HEK293 (cell line): Measurements from ENCODE around the gene ANAPC2.

Source experiments
- CTCF ChIA-PET: fragments of 350-600 bp; formaldehyde crosslinking; extraction: SDS; loops from one replicate; lab custom pipeline; 2021; ENCODE audit warnings: antibody characterized with exemption; lab: Yijun Ruan, JAX
- POLR2A ChIA-PET: fragments of 300-600 bp; formaldehyde crosslinking; extraction: SDS; loops from one replicate; lab custom pipeline; 2020; ENCODE audit warnings: antibody characterized with exemption, inconsistent platforms; lab: Yijun Ruan, JAX
- H3K27ac ChIP-seq: fragments of 200-500 bp; sonication (Bioruptor generic); 2 replicates; pipeline ENCODE4 v1.5.1; 2014; ENCODE audit warnings: low read depth, low read length, control low read depth, inconsistent platforms; ENCODE audit errors: extremely low read depth
- H3K36me3 ChIP-seq, 2 experiments: fragments of 200-500 bp in 1 of 2; sonication (Bioruptor generic) in 1 of 2; 1 replicate in 1 of 2; 2 replicates in 1 of 2; pipeline ENCODE4 v1.5.1; 2014 to 2017; ENCODE audit warnings: inconsistent platforms in 2 of 2, low read length in 2 of 2; ENCODE audit not compliant: control insufficient read depth in 2 of 2, insufficient read depth in 1 of 2
- H3K4me1 ChIP-seq: fragments of 200-500 bp; sonication (Bioruptor generic); 2 replicates; pipeline ENCODE4 v1.5.1; 2014; ENCODE audit warnings: mild to moderate bottlenecking, low read length, inconsistent platforms; ENCODE audit not compliant: control insufficient read depth, insufficient read depth
- H3K4me3 ChIP-seq: 2 replicates; pipeline ENCODE4 v1.5.1; 2011; ENCODE audit warnings: low read depth, mild to moderate bottlenecking, control low read depth, low read length, moderate library complexity
- H3K9me3 ChIP-seq: fragments of 200-500 bp; sonication (Bioruptor generic); 2 replicates; pipeline ENCODE4 v1.5.1; 2014; ENCODE audit warnings: low read depth, low read length, inconsistent platforms; ENCODE audit not compliant: control insufficient read depth, insufficient read depth
- AEBP2 ChIP-seq: fragments of 450-650 bp; formaldehyde crosslinking; IDR thresholded peaks from 2 replicates; pipeline ENCODE4 v1.5.1; 2016; ENCODE audit warnings: missing biosample characterization, missing genetic modification characterization, borderline replicate concordance
- BCL11B ChIP-seq: fragments of 450-650 bp; formaldehyde crosslinking; IDR thresholded peaks from 2 replicates; pipeline ENCODE4 v1.5.1; 2016; ENCODE audit warnings: low read depth, missing biosample characterization, missing genetic modification characterization
- BCL6B ChIP-seq: fragments of 450-650 bp; formaldehyde crosslinking; IDR thresholded peaks from 2 replicates; pipeline ENCODE4 v1.5.1; 2017; ENCODE audit warnings: missing biosample characterization, missing genetic modification characterization
- GLI4 ChIP-seq: fragments of 450-650 bp; formaldehyde crosslinking; IDR thresholded peaks from 2 replicates; pipeline ENCODE4 v1.5.1; 2016; ENCODE audit warnings: missing biosample characterization, missing genetic modification characterization
- GLIS2 ChIP-seq: fragments of 450-650 bp; formaldehyde crosslinking; IDR thresholded peaks from 2 replicates; pipeline ENCODE4 v1.5.1; 2016; ENCODE audit warnings: missing biosample characterization, missing genetic modification characterization
- HOXA7 ChIP-seq: sonication (generic); formaldehyde crosslinking; IDR thresholded peaks from 2 replicates; pipeline ENCODE4 v1.8.1; 2022; ENCODE audit warnings: missing genetic modification reagents, borderline replicate concordance
- SETDB1 ChIP-seq: IDR thresholded peaks from one replicate; pipeline ENCODE4 v1.6.1; 2017; ENCODE audit warnings: mild to moderate bottlenecking, low read length, moderate library complexity, mixed read lengths; ENCODE audit not compliant: insufficient read length
- WT1 ChIP-seq: fragments of 450-650 bp; formaldehyde crosslinking; IDR thresholded peaks from 2 replicates; pipeline ENCODE4 v1.5.1; 2016; ENCODE audit warnings: missing biosample characterization, missing genetic modification characterization
- ZNF121 ChIP-seq: fragments of 450-650 bp; formaldehyde crosslinking; IDR thresholded peaks from 2 replicates; pipeline ENCODE4 v1.5.1; 2016; ENCODE audit warnings: missing biosample characterization, missing genetic modification characterization
- ZNF341 ChIP-seq: fragments of 450-650 bp; formaldehyde crosslinking; IDR thresholded peaks from 2 replicates; pipeline ENCODE4; 2016; ENCODE audit warnings: low read depth, missing biosample characterization, missing genetic modification characterization
- ZNF394 ChIP-seq: fragments of 450-650 bp; formaldehyde crosslinking; IDR thresholded peaks from 2 replicates; pipeline ENCODE4 v1.5.1; 2016; ENCODE audit warnings: missing biosample characterization, missing genetic modification characterization, mild to moderate bottlenecking, moderate library complexity, borderline replicate concordance
- ZNF596 ChIP-seq: fragments of 450-650 bp; IDR thresholded peaks from 2 replicates; pipeline ENCODE4 v1.5.0; 2018; ENCODE audit warnings: missing biosample characterization, mild to moderate bottlenecking, missing genetic modification characterization, moderate library complexity
- ZNF639 ChIP-seq: fragments of 450-650 bp; formaldehyde crosslinking; IDR thresholded peaks from 2 replicates; pipeline ENCODE4 v1.5.1; 2016; ENCODE audit warnings: missing biosample characterization, missing genetic modification characterization
- ZNF677 ChIP-seq: fragments of 450-650 bp; IDR thresholded peaks from 2 replicates; pipeline ENCODE4 v1.5.0; 2018; ENCODE audit warnings: missing biosample characterization, mild to moderate bottlenecking, missing genetic modification characterization, moderate library complexity
- ZNF701 ChIP-seq: fragments of 450-650 bp; formaldehyde crosslinking; IDR thresholded peaks from 2 replicates; pipeline ENCODE4 v1.5.1; 2016; ENCODE audit warnings: missing biosample characterization, missing genetic modification characterization
- ZNF776 ChIP-seq: fragments of 450-650 bp; formaldehyde crosslinking; IDR thresholded peaks from 2 replicates; pipeline ENCODE4 v1.5.0; 2017; ENCODE audit warnings: missing biosample characterization, missing genetic modification characterization, borderline replicate concordance
- ZNF837 ChIP-seq: fragments of 450-650 bp; formaldehyde crosslinking; IDR thresholded peaks from 2 replicates; pipeline ENCODE4 v1.5.1; 2016; ENCODE audit warnings: missing biosample characterization, missing genetic modification characterization
- ZSCAN23 ChIP-seq: fragments of 450-650 bp; formaldehyde crosslinking; IDR thresholded peaks from 2 replicates; pipeline ENCODE4 v1.5.1; 2016; ENCODE audit warnings: missing biosample characterization, missing genetic modification characterization

The ANAPC2 gene

GRCh38 chr9:137232101-137232500 is 43.7 kb upstream of the ANAPC2 start:
- Histone ChIP-seq H3K9me3 (no peaks in the 10 kb centered on the region), H3K36me3 (no peaks in the 10 kb centered on the region), H3K4me3 (no peak overlapping the region), H3K4me1 (no peaks in the 10 kb centered on the region; the same call in 1 of the 2 replicates), H3K27ac (no peak overlapping the region)
- ChIA-PET POLR2A (interaction anchor here (0.6 kb wide), 2 partner anchors 13 to 107 kb away, joined by 3 to 6 read pairs; no protein-coding TSS in a partner anchor), CTCF (no interaction called here)
- TF ChIP-seq GLIS2 (0 out of 2 replicates have a peak, but pooled peaks have one; percentile 9), ZSCAN23 (tag by site-specific recombination) (no peak)

- Histone ChIP-seq H3K4me1 (no peaks in the 10 kb centered on the region), H3K27ac (no peak overlapping the region), H3K4me3 (no peak overlapping the region), H3K9me3 (no peaks in the 10 kb centered on the region), H3K36me3 (no peaks in the 10 kb centered on the region)
- no peak for TF ChIP-seq ZNF701 (tag by site-specific recombination)
- TF ChIP-seq ZNF341 = 0 out of 2 replicates have a peak, but pooled peaks have one; percentile 12
- peak; percentile 18; the same call in 1 of the 2 replicates for TF ChIP-seq BCL11B (tag by site-specific recombination)
- 0 out of 2 replicates have a peak, but pooled peaks have one; percentile 12 for TF ChIP-seq GLIS2
- no peak for TF ChIP-seq ZNF121 (tag by site-specific recombination)
- TF ChIP-seq ZNF837 (tag by site-specific recombination) = no peak
- no peak for TF ChIP-seq HOXA7 (CRISPR knock-in tag)
- no peak for TF ChIP-seq ZNF776 (tag by site-specific recombination)
- TF ChIP-seq ZNF639 (tag by site-specific recombination) = no peak
- no peak for TF ChIP-seq ZNF677 (tag by site-specific recombination)
- no peak for TF ChIP-seq SETDB1
- TF ChIP-seq WT1 (tag by site-specific recombination) = no peak
- no peak for TF ChIP-seq ZNF596 (tag by site-specific recombination)
- no peak for TF ChIP-seq GLI4 (tag by site-specific recombination)
- TF ChIP-seq AEBP2 (tag by site-specific recombination) = no peak
- TF ChIP-seq ZNF394 = no peak
- no peak for TF ChIP-seq BCL6B (tag by site-specific recombination)
- POLR2A ChIA-PET = interaction anchor here (0.8 kb wide), 1 partner anchor 23 kb away, joined by 3 read pairs; no protein-coding TSS in a partner anchor
- CTCF ChIA-PET = no interaction called here
These were observed 43.1 kb upstream of the ANAPC2 start for GRCh38 chr9:137231372-137232039.
